GM12892 (cell line): ENCODE measurements around the gene CLEC17A.

Experiments
- DNase-seq: peaks from one replicate; pipeline ENCODE4 v3.0.0; 2011; ENCODE audit not compliant: insufficient read length
- FAIRE-seq: peaks from 2 replicates; lab custom pipeline; 2011; peaks lifted over from hg19 to GRCh38; lab: Jason Lieb, UNC
- POLR2A ChIP-seq: IDR thresholded peaks from 2 replicates; pipeline ENCODE4 v1.6.1; 2011; ENCODE audit warnings: low read depth, low read length, control low read depth
- POLR2AphosphoS5 ChIP-seq: IDR thresholded peaks from 2 replicates; pipeline ENCODE4 v1.6.1; 2011; ENCODE audit warnings: low read depth, low read length, control low read depth
- TAF1 ChIP-seq: IDR thresholded peaks from 2 replicates; pipeline ENCODE4 v1.6.1; 2011; ENCODE audit warnings: low read depth, mild to moderate bottlenecking, control low read depth, low read length, borderline replicate concordance

CLEC17A gene

GRCh38 chr19:14553042-14553938 is 29.6 kb upstream of the CLEC17A start:
- DNase-seq (no peak), FAIRE-seq (no peak)
- TF ChIP-seq POLR2A, result no peak
- TF ChIP-seq TAF1, result no peak
- TF ChIP-seq POLR2AphosphoS5, result no peak

- FAIRE-seq, result no peak
- no peak for DNase-seq
- TF ChIP-seq TAF1 (no peak), POLR2AphosphoS5 (no peak), POLR2A (no peak)
These were observed 29.0 kb upstream of the CLEC17A start for GRCh38 chr19:14553939-14554243.

GRCh38 chr19:14554382-14554812 is 28.5 kb upstream of the CLEC17A start:
- TF ChIP-seq TAF1 (no peak), POLR2A (no peak)
- DNase-seq (no peak), FAIRE-seq (no peak)

- DNase-seq (no peak), FAIRE-seq (peak; percentile 5)
- TF ChIP-seq POLR2A (no peak), TAF1 (no peak), POLR2AphosphoS5 (no peak)
These were observed 26.8 kb upstream of the CLEC17A start for GRCh38 chr19:14555918-14556661.

GRCh38 chr19:14556662-14557188 is 26.2 kb upstream of the CLEC17A start:
- no peak for TF ChIP-seq POLR2AphosphoS5
- TF ChIP-seq TAF1, result no peak
- peak; percentile 95 for DNase-seq
- peak; percentile 89 for FAIRE-seq

- FAIRE-seq (no peak), DNase-seq (no peak)
These were observed 24.4 kb upstream of the CLEC17A start for GRCh38 chr19:14558370-14559066.

GRCh38 chr19:14559916-14560775 is 22.7 kb upstream of the CLEC17A start:
- DNase-seq, result no peak
- TF ChIP-seq POLR2A, result no peak
- no peak for TF ChIP-seq POLR2AphosphoS5
- no peak for TF ChIP-seq TAF1
- no peak for FAIRE-seq

More at GRCh38 chr19:14558370-14559066, 24.4 kb upstream of the CLEC17A start:
- no peak for TF ChIP-seq POLR2AphosphoS5
- TF ChIP-seq TAF1, result no peak
- TF ChIP-seq POLR2A, result no peak

- FAIRE-seq (no peak), DNase-seq (no peak)
- no peak for TF ChIP-seq TAF1
- no peak for TF ChIP-seq POLR2AphosphoS5
- no peak for TF ChIP-seq POLR2A
These were observed 22.1 kb upstream of the CLEC17A start for GRCh38 chr19:14560776-14561108.

- DNase-seq (no peak), FAIRE-seq (no peak)
- TF ChIP-seq POLR2A (no peak), TAF1 (no peak)
These were observed 21.6 kb upstream of the CLEC17A start for GRCh38 chr19:14561249-14561648.

- FAIRE-seq (no peak), DNase-seq (no peak)
- no peak for TF ChIP-seq POLR2AphosphoS5
- no peak for TF ChIP-seq TAF1
- no peak for TF ChIP-seq POLR2A
These were observed 21.0 kb upstream of the CLEC17A start for GRCh38 chr19:14561847-14562351.
